Body of pancreas (tissue), 4 donors: ENCODE data around the gene NTRK2. TPM values are rescaled to one million over a fixed set of nuclear protein-coding genes. Genes with fewer than 3 reads are reported as not detected.

Experiments used
- ATAC-seq: fragments of 150-250 bp; one replicate; pipeline ENCODE4 v1.9.1; 2016
- DNase-seq, 4 donors: peaks; one replicate each; pipeline ENCODE4 v3.0.0-alpha.2; 2019
- H3K27ac ChIP-seq, 4 donors: fragments of 200-600 bp; sonication (generic); 1 replicate in 3 of 4; 2 replicates in 1 of 4; pipeline versions ENCODE4 v1.5.1 to v1.6.1; 2016 to 2019; ENCODE audit warnings: mild to moderate bottlenecking in 1 of 4, mixed read lengths in 1 of 4, moderate library complexity in 1 of 4
- H3K27me3 ChIP-seq, 2 donors: fragments of 200-600 bp; sonication (generic); one replicate each; pipeline ENCODE4 v1.6.0; 2016; ENCODE audit warnings: mild to moderate bottlenecking in 1 of 2
- H3K36me3 ChIP-seq, 2 donors: fragments of 200-600 bp; sonication (generic); replicated peaks in 1 of 2; 2 replicates each; pipeline ENCODE4 v1.5.1; 2016; ENCODE audit warnings: low read depth in 2 of 2; ENCODE audit not compliant: insufficient read depth in 1 of 2
- H3K4me1 ChIP-seq: fragments of 200-600 bp; sonication (generic); one replicate; pipeline ENCODE4 v1.6.0; 2016
- H3K4me3 ChIP-seq, 2 donors: fragments of 200-600 bp; sonication (generic); 1 replicate in 1 of 2; 2 replicates in 1 of 2; pipeline ENCODE4 v1.5.1; 2016 to 2019
- H3K9me3 ChIP-seq, 3 donors: fragments of 200-600 bp; sonication (generic); 1 replicate in 2 of 3; 2 replicates in 1 of 3; pipeline ENCODE4 v1.5.1; 2016
- CTCF ChIP-seq, 7 experiments: fragments of 450-650 bp in 4 of 7; fragments of 200-600 bp in 3 of 7; sonication (generic) in 3 of 7; IDR thresholded peaks; one replicate each; pipeline ENCODE4 v1.5.1; 2016 to 2019; ENCODE audit warnings: antibody characterized with exemption in 7 of 7
- POLR2A ChIP-seq, 3 donors: fragments of 450-650 bp; IDR thresholded peaks; one replicate each; pipeline ENCODE4 v1.6.1; 2016; ENCODE audit warnings: antibody characterized with exemption in 3 of 3, mild to moderate bottlenecking in 2 of 3
- WGBS, 2 donors: methylation state at CpG; one replicate each; pipeline ENCODE4 v1.1.5; 2017; 5-methylcytosine and 5-hydroxymethylcytosine counted together
- intact Hi-C: fragments of 100-400 bp; cut with DNase I; formaldehyde crosslinking; loops from one replicate; pipeline ENCODE4 v1.15.1; 2023
- total RNA-seq, 2 donors: library from RNA; depleted of rRNA; stranded (reverse); fragments of >200 nt; gene quantifications; one replicate each; pipeline ENCODE4 v1.1.0, GENCODE V29; 2016

The NTRK2 gene
- total RNA-seq, 2 donors from 2014 or later = 20.5 to 37.9 TPM

- Histone ChIP-seq H3K36me3 (no peaks in the 10 kb centered on the region), H3K27me3 (no peaks in the 10 kb centered on the region), H3K9me3 (no peaks in the 10 kb centered on the region), H3K4me1 (peaks cover under 1% of the 10 kb centered on the region), H3K4me3 (no peak overlapping the region), H3K27ac (no peak overlapping the region)
- ATAC-seq = no peak
- intact Hi-C loops = no loop called here
- no peak for DNase-seq
- WGBS, 2 donors = 30 to 36% methylated on average over 1 of the region's 1 CpG
- no peak for TF ChIP-seq POLR2A (IDR thresholded peaks at IDR 0.05)
- no peak for TF ChIP-seq CTCF (IDR thresholded peaks at IDR 0.05)
These were observed 187.7 kb downstream of the NTRK2 start for GRCh38 chr9:84857211-84857610.

- Histone ChIP-seq H3K4me1 (no peaks in the 10 kb centered on the region), H3K4me3 (no peak overlapping the region), H3K36me3 (no peaks in the 10 kb centered on the region), H3K27me3 (no peaks in the 10 kb centered on the region), H3K27ac (no peak overlapping the region), H3K9me3 (no peaks in the 10 kb centered on the region)
- TF ChIP-seq CTCF (IDR thresholded peaks at IDR 0.05) (no peak), POLR2A (IDR thresholded peaks at IDR 0.05) (no peak)
- DNase-seq (no peak), ATAC-seq (no peak)
- intact Hi-C loops = no loop called here
- 58 to 59% methylated on average over 6 of the region's 6 CpGs for whole genome bisulfite sequencing, 2 donors
These were observed 188.8 kb downstream of the NTRK2 start for GRCh38 chr9:84858364-84858763.

DNA sequence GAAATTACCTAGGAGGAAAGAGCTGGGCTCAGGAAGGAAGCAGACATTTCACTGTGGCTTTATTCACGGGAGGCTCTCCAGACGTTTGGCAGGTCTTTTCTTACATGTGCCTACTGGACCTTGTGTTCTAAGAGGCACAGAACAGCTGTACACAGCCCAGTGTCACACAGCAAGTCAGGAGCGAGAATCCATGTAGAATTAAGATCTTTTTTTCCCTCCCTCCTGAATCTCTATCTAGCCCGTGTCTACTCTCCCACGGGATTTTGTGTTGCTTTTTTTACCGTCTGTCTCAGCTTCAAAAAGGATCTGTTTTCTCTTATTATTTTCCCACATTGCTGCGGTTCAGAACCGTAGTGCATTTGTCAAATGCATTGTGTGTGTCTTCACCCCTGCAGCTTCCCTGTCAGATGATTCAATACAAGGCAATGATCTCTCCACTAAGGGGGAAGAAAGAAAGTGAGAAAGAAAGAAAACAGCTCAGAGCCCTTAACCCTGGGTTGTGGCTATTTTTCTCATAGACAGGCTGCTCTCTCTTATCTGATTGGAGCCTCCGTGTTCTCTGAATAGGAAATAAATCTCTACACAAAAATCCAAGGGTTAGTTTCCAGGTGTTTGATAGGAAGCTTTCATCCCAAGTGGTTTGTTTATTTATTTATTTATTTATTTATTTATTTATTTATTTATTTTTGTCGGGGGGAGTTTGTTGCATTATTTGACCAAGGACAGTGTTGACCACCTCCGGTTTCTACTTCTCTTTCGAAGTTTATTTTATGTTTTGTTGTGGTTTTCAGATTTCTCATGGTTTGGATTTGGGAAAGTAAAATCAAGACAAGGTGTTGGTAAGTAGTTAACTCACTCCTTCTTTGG lies 191.0 kb downstream of the NTRK2 start:
- TF ChIP-seq CTCF (IDR thresholded peaks at IDR 0.05) (no peak), POLR2A (IDR thresholded peaks at IDR 0.05) (no peak)
- WGBS, 2 donors = 51 to 52% methylated on average over 12 of the region's 12 CpGs
- Histone ChIP-seq H3K36me3 (no peaks in the 10 kb centered on the region), H3K4me3 (no peak overlapping the region), H3K27me3 (no peaks in the 10 kb centered on the region), H3K4me1 (no peaks in the 10 kb centered on the region), H3K9me3 (no peaks in the 10 kb centered on the region), H3K27ac (no peak overlapping the region)
- DNase-seq = no peak
- intact Hi-C loops = no loop called here
- ATAC-seq = no peak

GRCh38 chr9:84861455-84861854 lies 191.9 kb downstream of the NTRK2 start:
- no peak for ATAC-seq
- 65% methylated on average over 4 of the region's 4 CpGs for WGBS, 2 donors
- intact Hi-C loops = no loop called here
- no peak for DNase-seq
- no peaks in the 10 kb centered on the region for H3K36me3 ChIP-seq
- H3K4me1 ChIP-seq = no peaks in the 10 kb centered on the region
- no peak for TF ChIP-seq POLR2A (IDR thresholded peaks at IDR 0.05)
- H3K27me3 ChIP-seq = no peaks in the 10 kb centered on the region
- H3K9me3 ChIP-seq = no peaks in the 10 kb centered on the region
- H3K4me3 ChIP-seq = no peak overlapping the region
- H3K27ac ChIP-seq = no peak overlapping the region

- Histone ChIP-seq H3K27me3 (no peaks in the 10 kb centered on the region), H3K36me3 (no peaks in the 10 kb centered on the region), H3K4me1 (no peaks in the 10 kb centered on the region), H3K27ac (no peak overlapping the region), H3K9me3 (no peaks in the 10 kb centered on the region), H3K4me3 (no peak overlapping the region)
- ATAC-seq = no peak
- DNase-seq = no peak
- intact Hi-C loops = no loop called here
- 73 to 86% methylated on average over 7 of the region's 7 CpGs for WGBS, 2 donors
- TF ChIP-seq POLR2A (IDR thresholded peaks at IDR 0.05) (no peak), CTCF (IDR thresholded peaks at IDR 0.05) (no peak)
These were observed 192.8 kb downstream of the NTRK2 start for GRCh38 chr9:84862308-84862707.
